NCI-H2227 (cell line): ENCODE data around the gene ITPR3.
"Not testable (repeated sequence)": the region's sequence is repeated elsewhere in the genome, so short reads cannot be mapped to it uniquely, and the experiment has no call there.

Experiments used
- DNase-seq: peaks from one replicate; lab custom pipeline; 2025; ENCODE audit not compliant: unreplicated experiment; lab: John Stamatoyannopoulos, UW

Gene ITPR3

DNA sequence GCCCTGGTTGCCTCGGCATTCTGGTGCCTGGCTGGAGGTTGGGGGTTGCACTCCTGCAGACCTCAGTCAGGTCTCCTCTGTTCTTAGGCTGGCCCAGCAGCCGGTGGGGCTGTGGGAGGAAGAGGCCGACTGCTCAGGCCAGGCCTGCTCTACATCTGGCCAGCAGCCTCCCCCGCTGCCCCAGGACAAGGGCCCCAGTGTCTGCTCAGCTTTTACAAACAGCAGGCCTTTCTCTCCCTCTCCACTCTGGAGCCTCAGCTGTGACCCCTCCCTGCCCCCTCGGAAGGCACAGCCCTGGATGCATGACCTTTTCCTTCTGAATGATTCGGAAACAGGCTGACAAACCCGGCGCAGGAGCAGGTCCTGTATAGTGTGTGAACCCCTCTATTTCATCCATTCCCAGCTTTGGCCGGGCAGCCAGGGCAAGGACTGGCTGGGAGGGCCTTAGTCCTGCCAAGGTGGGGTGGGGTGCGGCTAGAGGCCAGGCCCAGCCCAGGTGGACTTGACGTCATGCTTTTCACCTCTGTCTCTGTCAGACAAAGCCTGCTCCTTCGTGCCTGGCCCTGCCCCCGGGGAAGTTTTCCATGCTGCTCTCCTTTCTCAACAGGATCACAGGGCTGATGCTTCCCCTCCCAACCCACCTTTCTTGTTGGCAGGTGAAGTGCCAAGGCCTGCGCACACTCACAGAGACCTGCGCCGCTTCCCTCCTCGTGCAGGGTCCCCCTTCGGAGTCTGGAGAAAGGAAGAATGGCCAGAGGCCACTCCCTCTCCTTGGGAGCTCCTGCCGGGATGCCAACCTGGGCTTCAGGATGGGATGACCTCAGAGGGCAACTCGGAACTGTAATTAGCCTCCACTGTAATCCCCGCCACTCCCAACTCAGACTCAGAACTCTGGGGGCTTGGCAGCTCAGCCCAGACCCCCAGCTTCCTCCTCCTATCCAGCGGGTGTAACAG is 10.1 kb upstream of the ITPR3 start:
- DNase-seq = no peak

- DNase-seq = no peak
These were observed 7.9 kb upstream of the ITPR3 start for GRCh38 chr6:33613146-33613794.

GRCh38 chr6:33613795-33614168 is 7.3 kb upstream of the ITPR3 start:
- DNase-seq = no peak

- no peak for DNase-seq
These were observed 5.0 kb upstream of the ITPR3 start for GRCh38 chr6:33616113-33616512.

- no peak for DNase-seq
These were observed 4.2 kb upstream of the ITPR3 start for GRCh38 chr6:33616913-33617312.

- DNase-seq = no peak
These were observed 1.8 kb upstream of the ITPR3 start for GRCh38 chr6:33619166-33619840.

- DNase-seq = peak; percentile 49
These were observed 815 bp upstream of the ITPR3 start for GRCh38 chr6:33620158-33620855.

DNA sequence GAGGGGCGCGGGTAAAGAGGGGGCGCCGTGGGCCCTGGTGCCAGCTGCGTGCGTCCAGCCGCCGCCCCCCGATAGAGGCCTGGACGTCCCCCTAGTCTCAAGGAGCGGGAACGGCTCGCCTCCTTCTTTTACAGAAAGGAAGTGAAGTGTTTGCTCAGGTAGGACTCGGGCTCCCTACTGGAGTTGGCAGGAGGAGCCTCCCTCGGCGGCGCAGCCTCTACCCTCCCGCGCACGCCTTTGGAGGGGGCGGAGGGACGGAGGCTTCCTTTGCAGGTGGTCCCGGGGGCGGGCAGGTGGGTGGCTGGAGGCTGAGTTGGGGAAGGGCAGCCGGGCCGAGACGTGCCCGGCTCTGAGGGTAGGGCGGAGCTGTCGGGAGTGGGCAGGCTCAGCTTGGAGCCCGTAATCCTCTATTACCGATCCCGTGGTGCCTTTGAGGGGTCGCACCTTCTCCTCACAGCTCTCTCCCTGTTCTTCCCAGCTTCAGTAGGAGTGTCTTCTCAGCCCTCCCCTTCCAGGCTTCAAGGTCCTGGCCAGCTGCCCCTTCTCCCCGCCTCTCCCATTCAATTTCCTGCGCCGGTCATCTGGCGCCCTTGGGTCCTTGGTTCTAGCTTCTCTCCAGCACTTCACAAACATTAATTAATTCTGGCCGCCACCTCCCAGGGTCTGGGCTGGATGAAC is 728 bp downstream of the ITPR3 start:
- peak; percentile 69 for DNase-seq

GRCh38 chr6:33622456-33623431 is 1.6 kb downstream of the ITPR3 start:
- DNase-seq = no peak

- no peak for DNase-seq
These were observed 2.8 kb downstream of the ITPR3 start for GRCh38 chr6:33623895-33624381.

- DNase-seq = no peak
These were observed 3.7 kb downstream of the ITPR3 start for GRCh38 chr6:33624856-33625255.

DNA sequence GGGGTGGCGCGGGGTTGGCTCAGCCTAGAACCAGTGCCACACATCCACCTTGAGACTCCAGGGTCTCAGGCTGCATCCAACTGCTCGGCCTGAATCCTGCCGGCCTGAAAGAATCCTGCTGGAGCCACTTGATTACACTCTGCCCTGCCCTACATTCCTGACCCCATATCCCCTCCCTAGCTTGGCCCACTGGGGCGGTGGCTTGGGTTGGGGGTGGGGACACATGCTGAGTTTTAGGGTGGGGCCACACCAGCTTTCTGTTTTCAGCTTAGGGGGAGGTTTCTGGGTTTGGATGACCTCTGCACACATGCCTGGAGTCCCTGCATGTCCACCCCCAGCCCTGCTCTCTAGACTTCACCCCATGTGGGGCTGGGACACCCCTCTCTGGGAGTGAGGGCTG is 6.8 kb downstream of the ITPR3 start:
- DNase-seq = no peak

GRCh38 chr6:33628401-33628964 is 7.4 kb downstream of the ITPR3 start:
- no peak for DNase-seq

- DNase-seq = no peak
These were observed 8.9 kb downstream of the ITPR3 start for GRCh38 chr6:33630014-33630413.

GRCh38 chr6:33631521-33631920 is 10.4 kb downstream of the ITPR3 start:
- not testable (repeated sequence) for DNase-seq

DNA sequence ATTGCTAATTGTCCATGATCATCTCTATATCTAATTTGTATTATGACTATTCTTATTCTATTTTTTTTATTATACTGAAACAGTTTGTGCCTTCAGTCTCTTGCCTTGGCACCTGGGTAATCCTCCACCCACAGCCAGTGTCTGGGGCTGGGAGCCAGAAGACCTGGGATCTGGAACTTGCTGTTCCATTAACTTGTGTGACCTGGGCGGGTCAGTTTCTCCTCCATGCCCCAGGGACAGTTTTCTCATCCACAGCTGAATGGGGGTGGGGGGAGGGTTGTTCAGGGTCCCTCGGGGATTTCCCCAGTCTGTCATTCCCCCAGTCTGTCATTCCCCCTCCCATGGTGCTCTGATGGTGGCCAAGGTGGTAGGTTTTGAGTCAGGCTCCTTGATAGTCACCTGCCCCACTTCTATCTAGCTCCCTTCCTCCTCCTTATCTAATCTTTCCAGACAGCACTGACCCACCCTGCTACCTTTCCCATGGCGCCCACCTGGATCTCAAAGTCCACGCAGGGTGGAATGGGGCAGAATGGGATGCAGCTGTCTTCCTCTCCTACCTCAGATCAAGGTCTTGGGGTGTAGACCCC is 10.9 kb downstream of the ITPR3 start:
- DNase-seq = no peak

- DNase-seq = peak; percentile 63
These were observed 11.5 kb downstream of the ITPR3 start for GRCh38 chr6:33632558-33633039.

DNA sequence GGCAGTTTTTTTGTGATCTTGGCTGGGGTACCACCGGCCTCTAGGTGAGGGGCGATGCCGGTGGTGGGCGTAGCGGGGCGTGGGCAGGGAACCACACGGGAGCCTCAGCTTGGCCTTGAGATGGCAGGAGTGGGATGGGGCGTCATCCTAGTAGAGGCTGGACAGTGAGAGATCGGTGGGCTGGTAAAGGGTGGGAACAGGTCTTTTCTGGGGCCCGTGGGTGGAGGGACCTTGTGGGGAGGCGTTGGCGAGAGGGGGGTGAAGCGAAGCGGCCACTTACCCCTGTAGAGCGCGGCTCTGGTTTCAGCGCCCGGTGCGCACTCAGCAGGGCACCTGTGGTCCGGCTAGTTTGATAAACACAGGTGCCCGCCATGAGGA is 12.0 kb downstream of the ITPR3 start:
- no peak for DNase-seq
